NCI-H1048 (cell line): Measurements from ENCODE around the gene NQO1.

ENCODE experiments used
- DNase-seq: peaks from one replicate; lab custom pipeline; 2025; lab: John Stamatoyannopoulos, UW

Gene NQO1

GRCh38 chr16:69706256-69706974 is 19.9 kb downstream of the NQO1 start:
- no peak for DNase-seq

- no peak for DNase-seq
Measured at GRCh38 chr16:69703638-69704037, 22.7 kb downstream of the NQO1 start.

GRCh38 chr16:69701866-69702265 is 24.5 kb downstream of the NQO1 start:
- DNase-seq = no peak

GRCh38 chr16:69701452-69701851 is 24.9 kb downstream of the NQO1 start:
- no peak for DNase-seq

GRCh38 chr16:69699915-69700314 is 26.4 kb downstream of the NQO1 start:
- DNase-seq = no peak

GRCh38 chr16:69698404-69698803 is 28.0 kb downstream of the NQO1 start:
- no peak for DNase-seq

GRCh38 chr16:69693916-69694315 is 32.4 kb downstream of the NQO1 start:
- DNase-seq = no peak

- DNase-seq = no peak
Measured at GRCh38 chr16:69691980-69692911, 34.1 kb downstream of the NQO1 start.

- DNase-seq = no peak
Measured at GRCh38 chr16:69688589-69688988, 37.8 kb downstream of the NQO1 start.

GRCh38 chr16:69680358-69680757 is 46.0 kb downstream of the NQO1 start:
- no peak for DNase-seq

- no peak for DNase-seq
Measured at GRCh38 chr16:69672998-69673713, 53.2 kb downstream of the NQO1 start.

GRCh38 chr16:69672315-69672997 is 53.9 kb downstream of the NQO1 start:
- DNase-seq = no peak

GRCh38 chr16:69669577-69669976 is 56.8 kb downstream of the NQO1 start:
- DNase-seq = no peak

GRCh38 chr16:69663846-69664245 is 62.5 kb downstream of the NQO1 start:
- DNase-seq = no peak

- no peak for DNase-seq
Measured at GRCh38 chr16:69662901-69663300, 63.5 kb downstream of the NQO1 start.

GRCh38 chr16:69660166-69660565 is 66.2 kb downstream of the NQO1 start:
- no peak for DNase-seq
